K562 (cell line): ENCODE results near the gene SZT2. TPM values are rescaled to one million over a fixed set of nuclear protein-coding genes. Genes with fewer than 3 reads are reported as not detected.

Experiments
- ARHGAP35 ChIP-seq: fragments of 450-650 bp; IDR thresholded peaks from 2 replicates; pipeline ENCODE4 v1.6.1; 2018; ENCODE audit not compliant: partially characterized antibody
- BACH1 ChIP-seq: fragments of 200-800 bp; sonication (Bioruptor generic); IDR thresholded peaks from 2 replicates; pipeline ENCODE4 v1.6.1; 2016; ENCODE audit warnings: missing genetic modification characterization, missing compliant biosample characterization
- CBX2 ChIP-seq: fragments of 200-600 bp; sonication (generic); IDR thresholded peaks from one replicate; pipeline ENCODE4 v1.6.1; 2012; ENCODE audit warnings: mild to moderate bottlenecking, low read length, inconsistent platforms; ENCODE audit not compliant: insufficient read depth, poor library complexity, severe bottlenecking
- DDX20 ChIP-seq: fragments of 450-650 bp; IDR thresholded peaks from 2 replicates; pipeline ENCODE4 v1.6.1; 2016; ENCODE audit warnings: missing genetic modification characterization, low read depth, mild to moderate bottlenecking, missing compliant biosample characterization, moderate library complexity
- FOXJ3 ChIP-seq: sonication (generic); formaldehyde crosslinking; IDR thresholded peaks from 2 replicates; pipeline ENCODE4 v1.4.0; 2020; ENCODE audit warnings: mild to moderate bottlenecking, missing genetic modification reagents
- NCOA4 ChIP-seq: fragments of 450-650 bp; IDR thresholded peaks from 2 replicates; pipeline ENCODE4 v1.6.1; 2018; ENCODE audit warnings: mild to moderate bottlenecking; ENCODE audit not compliant: partially characterized antibody
- RB1 ChIP-seq: fragments of 450-650 bp; IDR thresholded peaks from 2 replicates; pipeline ENCODE4 v1.6.1; 2017; ENCODE audit warnings: low read depth, mild to moderate bottlenecking
- RBM39 ChIP-seq: fragments of 200-400 bp; formaldehyde crosslinking; optimal IDR thresholded peaks from 2 replicates; pipeline ENCODE3; 2018; ENCODE audit warnings: low read depth, low read length
- SMC3 ChIP-seq: conservative IDR thresholded peaks from 2 replicates; pipeline ENCODE4 v1.6.1; 2011; ENCODE audit warnings: low read depth, low read length, improper control_type of control experiment; ENCODE audit not compliant: insufficient read depth
- ZBED1 ChIP-seq: IDR thresholded peaks from 2 replicates; pipeline ENCODE4 v1.6.1; 2014
- ZBTB8A ChIP-seq: fragments of 450-650 bp; IDR thresholded peaks from 2 replicates; pipeline ENCODE4 v1.6.1; 2018; ENCODE audit warnings: mild to moderate bottlenecking, moderate library complexity; ENCODE audit not compliant: partially characterized antibody
- ZNF174 ChIP-seq: fragments of 250-450 bp; sonication (Bioruptor Pico); IDR thresholded peaks from 2 replicates; pipeline ENCODE4 v1.4.0; 2020; ENCODE audit warnings: mild to moderate bottlenecking
- ZNF175 ChIP-seq: fragments of 200-800 bp; sonication (Bioruptor generic); IDR thresholded peaks from 2 replicates; pipeline ENCODE4 v1.6.1; 2016; ENCODE audit warnings: low read depth, mild to moderate bottlenecking, missing genetic modification characterization, missing compliant biosample characterization
- ZNF23 ChIP-seq: fragments of 250-450 bp; sonication (Bioruptor Pico); IDR thresholded peaks from 2 replicates; pipeline ENCODE4 v1.4.0; 2020; ENCODE audit warnings: mild to moderate bottlenecking
- ZNF77 ChIP-seq: fragments of 250-450 bp; sonication (Bioruptor Pico); IDR thresholded peaks from 2 replicates; pipeline ENCODE4 v1.5.0; 2020
- polyA plus RNA-seq, 8 experiments: library from polyadenylated mRNA; depleted of rRNA in 4 of 8; stranded (reverse) in 5 of 8; unstranded in 3 of 8; fragments of >200 nt; fragmentation: Nextera tagmentation in 2 of 8; fragmentation: Illumina TruSeq in 1 of 8; extraction: Ambion mirVana in 2 of 8; extraction: Trizol in 1 of 8; gene quantifications; 2 replicates each; pipeline versions ENCODE4 v1.2.1 to v1.2.3, GENCODE V29; 2011 to 2014; ENCODE audit warnings: inconsistent platforms in 1 of 8, missing spikeins in 1 of 8
- total RNA-seq, 7 experiments: library from RNA; depleted of rRNA in 6 of 7; stranded (reverse); fragments of >200 nt in 6 of 7; fragmentation: Illumina TruSeq in 2 of 7; extraction: Trizol in 2 of 7; gene quantifications; 2 replicates each; pipeline versions ENCODE4 v1.2.1 to v1.2.3, GENCODE V29; 2011 to 2021; ENCODE audit warnings: low replicate concordance in 1 of 7
- TF ChIP-seq, protein P1 (sequence below): fragments of 450-650 bp; formaldehyde crosslinking; IDR thresholded peaks from 2 replicates; pipeline ENCODE4 v1.4.0; 2020; ENCODE audit warnings: mild to moderate bottlenecking, moderate library complexity
- TF ChIP-seq, protein P2 (sequence below): fragments of 450-650 bp; IDR thresholded peaks from 2 replicates; pipeline ENCODE4 v1.6.1; 2016; ENCODE audit warnings: mild to moderate bottlenecking
- TF ChIP-seq, protein P3 (sequence below): fragments of 250-450 bp; sonication (Bioruptor Pico); IDR thresholded peaks from 2 replicates; pipeline ENCODE4 v1.9.0; 2021; ENCODE audit warnings: mild to moderate bottlenecking, inconsistent platforms
- TF ChIP-seq, protein P4 (sequence below): fragments of 450-650 bp; IDR thresholded peaks from one replicate; pipeline ENCODE4 v1.6.1; 2018; ENCODE audit warnings: mild to moderate bottlenecking, moderate library complexity; ENCODE audit not compliant: partially characterized antibody
- TF ChIP-seq, protein P5 (sequence below): fragments of 450-650 bp; IDR thresholded peaks from 2 replicates; pipeline ENCODE4 v1.6.1; 2016; ENCODE audit warnings: low read depth, mild to moderate bottlenecking, moderate library complexity

The SZT2 gene
- total and polyA plus RNA-seq, 9 of the 15 experiments (the other 6 are each of a cell fraction or from before 2014, with no cell fraction given): 0.88 to 31.0 (median 12.8) TPM

DNA sequence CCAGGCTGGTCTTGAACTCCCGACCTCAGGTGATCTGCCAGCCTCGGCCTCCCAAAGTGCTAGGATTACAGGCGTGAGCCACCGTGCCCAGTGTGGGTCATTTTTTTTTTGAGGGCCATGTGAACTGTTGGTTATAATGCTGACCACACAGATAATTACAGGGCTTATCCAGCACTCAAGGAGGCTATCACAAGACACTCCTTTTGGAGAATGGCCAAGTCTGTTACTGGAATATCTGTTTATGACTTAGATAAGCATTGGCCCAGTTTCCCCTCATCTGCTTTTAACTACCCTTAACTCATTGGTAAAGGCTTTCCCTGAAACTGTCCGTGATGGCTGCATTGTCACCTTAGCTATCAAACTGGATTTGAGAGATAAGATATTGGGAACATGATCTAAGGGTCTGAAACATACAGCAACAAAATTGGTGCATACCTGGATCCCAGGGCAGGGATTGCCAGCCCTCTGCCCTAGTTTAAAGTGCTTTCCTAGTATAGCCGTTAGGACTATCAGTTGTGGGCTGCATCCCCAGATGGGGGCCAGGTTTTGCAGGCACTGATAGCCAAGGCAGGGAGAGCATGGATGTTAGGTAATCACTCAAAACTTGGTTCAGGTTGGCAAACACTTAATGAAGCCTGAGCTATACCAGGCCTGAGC lies 15.6 kb downstream of the SZT2 start (continued):
- TF ChIP-seq, protein P1, sequence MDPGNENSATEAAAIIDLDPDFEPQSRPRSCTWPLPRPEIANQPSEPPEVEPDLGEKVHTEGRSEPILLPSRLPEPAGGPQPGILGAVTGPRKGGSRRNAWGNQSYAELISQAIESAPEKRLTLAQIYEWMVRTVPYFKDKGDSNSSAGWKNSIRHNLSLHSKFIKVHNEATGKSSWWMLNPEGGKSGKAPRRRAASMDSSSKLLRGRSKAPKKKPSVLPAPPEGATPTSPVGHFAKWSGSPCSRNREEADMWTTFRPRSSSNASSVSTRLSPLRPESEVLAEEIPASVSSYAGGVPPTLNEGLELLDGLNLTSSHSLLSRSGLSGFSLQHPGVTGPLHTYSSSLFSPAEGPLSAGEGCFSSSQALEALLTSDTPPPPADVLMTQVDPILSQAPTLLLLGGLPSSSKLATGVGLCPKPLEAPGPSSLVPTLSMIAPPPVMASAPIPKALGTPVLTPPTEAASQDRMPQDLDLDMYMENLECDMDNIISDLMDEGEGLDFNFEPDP: no peak
- TF ChIP-seq CBX2: no peak
- no peak for TF ChIP-seq ZNF174 (CRISPR knock-in tag)
- no peak for TF ChIP-seq BACH1
- TF ChIP-seq RBM39: no peak
- no peak for TF ChIP-seq ZNF175 (CRISPR knock-in tag)
- TF ChIP-seq, protein P2, sequence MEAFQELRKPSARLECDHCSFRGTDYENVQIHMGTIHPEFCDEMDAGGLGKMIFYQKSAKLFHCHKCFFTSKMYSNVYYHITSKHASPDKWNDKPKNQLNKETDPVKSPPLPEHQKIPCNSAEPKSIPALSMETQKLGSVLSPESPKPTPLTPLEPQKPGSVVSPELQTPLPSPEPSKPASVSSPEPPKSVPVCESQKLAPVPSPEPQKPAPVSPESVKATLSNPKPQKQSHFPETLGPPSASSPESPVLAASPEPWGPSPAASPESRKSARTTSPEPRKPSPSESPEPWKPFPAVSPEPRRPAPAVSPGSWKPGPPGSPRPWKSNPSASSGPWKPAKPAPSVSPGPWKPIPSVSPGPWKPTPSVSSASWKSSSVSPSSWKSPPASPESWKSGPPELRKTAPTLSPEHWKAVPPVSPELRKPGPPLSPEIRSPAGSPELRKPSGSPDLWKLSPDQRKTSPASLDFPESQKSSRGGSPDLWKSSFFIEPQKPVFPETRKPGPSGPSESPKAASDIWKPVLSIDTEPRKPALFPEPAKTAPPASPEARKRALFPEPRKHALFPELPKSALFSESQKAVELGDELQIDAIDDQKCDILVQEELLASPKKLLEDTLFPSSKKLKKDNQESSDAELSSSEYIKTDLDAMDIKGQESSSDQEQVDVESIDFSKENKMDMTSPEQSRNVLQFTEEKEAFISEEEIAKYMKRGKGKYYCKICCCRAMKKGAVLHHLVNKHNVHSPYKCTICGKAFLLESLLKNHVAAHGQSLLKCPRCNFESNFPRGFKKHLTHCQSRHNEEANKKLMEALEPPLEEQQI: no peak
- TF ChIP-seq, protein P3, sequence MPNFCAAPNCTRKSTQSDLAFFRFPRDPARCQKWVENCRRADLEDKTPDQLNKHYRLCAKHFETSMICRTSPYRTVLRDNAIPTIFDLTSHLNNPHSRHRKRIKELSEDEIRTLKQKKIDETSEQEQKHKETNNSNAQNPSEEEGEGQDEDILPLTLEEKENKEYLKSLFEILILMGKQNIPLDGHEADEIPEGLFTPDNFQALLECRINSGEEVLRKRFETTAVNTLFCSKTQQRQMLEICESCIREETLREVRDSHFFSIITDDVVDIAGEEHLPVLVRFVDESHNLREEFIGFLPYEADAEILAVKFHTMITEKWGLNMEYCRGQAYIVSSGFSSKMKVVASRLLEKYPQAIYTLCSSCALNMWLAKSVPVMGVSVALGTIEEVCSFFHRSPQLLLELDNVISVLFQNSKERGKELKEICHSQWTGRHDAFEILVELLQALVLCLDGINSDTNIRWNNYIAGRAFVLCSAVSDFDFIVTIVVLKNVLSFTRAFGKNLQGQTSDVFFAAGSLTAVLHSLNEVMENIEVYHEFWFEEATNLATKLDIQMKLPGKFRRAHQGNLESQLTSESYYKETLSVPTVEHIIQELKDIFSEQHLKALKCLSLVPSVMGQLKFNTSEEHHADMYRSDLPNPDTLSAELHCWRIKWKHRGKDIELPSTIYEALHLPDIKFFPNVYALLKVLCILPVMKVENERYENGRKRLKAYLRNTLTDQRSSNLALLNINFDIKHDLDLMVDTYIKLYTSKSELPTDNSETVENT: no peak
- TF ChIP-seq ZNF77 (CRISPR knock-in tag): no peak
- no peak for TF ChIP-seq DDX20 (tag)
- TF ChIP-seq, protein P4, sequence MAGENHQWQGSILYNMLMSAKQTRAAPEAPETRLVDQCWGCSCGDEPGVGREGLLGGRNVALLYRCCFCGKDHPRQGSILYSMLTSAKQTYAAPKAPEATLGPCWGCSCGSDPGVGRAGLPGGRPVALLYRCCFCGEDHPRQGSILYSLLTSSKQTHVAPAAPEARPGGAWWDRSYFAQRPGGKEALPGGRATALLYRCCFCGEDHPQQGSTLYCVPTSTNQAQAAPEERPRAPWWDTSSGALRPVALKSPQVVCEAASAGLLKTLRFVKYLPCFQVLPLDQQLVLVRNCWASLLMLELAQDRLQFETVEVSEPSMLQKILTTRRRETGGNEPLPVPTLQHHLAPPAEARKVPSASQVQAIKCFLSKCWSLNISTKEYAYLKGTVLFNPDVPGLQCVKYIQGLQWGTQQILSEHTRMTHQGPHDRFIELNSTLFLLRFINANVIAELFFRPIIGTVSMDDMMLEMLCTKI: no peak
- no peak for TF ChIP-seq ZBED1
- no peak for TF ChIP-seq ZNF23 (CRISPR knock-in tag)
- TF ChIP-seq ARHGAP35: no peak
- no peak for TF ChIP-seq NCOA4
- TF ChIP-seq, protein P5, sequence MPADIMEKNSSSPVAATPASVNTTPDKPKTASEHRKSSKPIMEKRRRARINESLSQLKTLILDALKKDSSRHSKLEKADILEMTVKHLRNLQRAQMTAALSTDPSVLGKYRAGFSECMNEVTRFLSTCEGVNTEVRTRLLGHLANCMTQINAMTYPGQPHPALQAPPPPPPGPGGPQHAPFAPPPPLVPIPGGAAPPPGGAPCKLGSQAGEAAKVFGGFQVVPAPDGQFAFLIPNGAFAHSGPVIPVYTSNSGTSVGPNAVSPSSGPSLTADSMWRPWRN: peak; percentile 95
- no peak for TF ChIP-seq ZBTB8A
- no peak for TF ChIP-seq RB1
- no peak for TF ChIP-seq SMC3
- TF ChIP-seq FOXJ3 (CRISPR knock-in tag): no peak
